Ecto neural progenitor cell (in vitro differentiated cells): ENCODE results near the gene KATNIP.
"Not testable (repeated sequence)": the region's sequence is repeated elsewhere in the genome, so short reads cannot be mapped to it uniquely, and the experiment has no call there.

Experiments
- DNase-seq: peaks from one replicate; pipeline ENCODE4 v3.0.0-alpha.2; 2018; ENCODE audit warnings: low spot score

Gene KATNIP

DNA sequence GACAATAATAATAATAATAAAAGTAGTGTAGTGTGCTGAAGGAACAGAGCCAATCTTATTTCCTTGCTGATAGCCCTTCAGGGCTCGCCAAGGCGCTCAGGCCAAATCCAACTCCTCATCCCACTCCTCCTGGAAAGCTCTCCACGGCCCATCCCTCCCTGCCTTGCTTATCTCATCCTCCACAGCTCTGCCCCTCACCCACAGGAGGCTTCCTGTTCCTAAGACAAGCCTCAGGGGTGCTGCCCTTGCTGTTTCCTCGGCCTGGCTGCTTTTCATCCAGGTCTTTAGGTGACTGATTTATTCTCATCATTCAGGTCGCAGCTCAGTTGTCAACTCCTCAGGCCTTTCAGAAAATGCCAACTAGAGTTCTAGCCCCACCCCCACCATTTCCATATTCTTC lies 11.4 kb upstream of the KATNIP start:
- DNase-seq: no peak

DNA sequence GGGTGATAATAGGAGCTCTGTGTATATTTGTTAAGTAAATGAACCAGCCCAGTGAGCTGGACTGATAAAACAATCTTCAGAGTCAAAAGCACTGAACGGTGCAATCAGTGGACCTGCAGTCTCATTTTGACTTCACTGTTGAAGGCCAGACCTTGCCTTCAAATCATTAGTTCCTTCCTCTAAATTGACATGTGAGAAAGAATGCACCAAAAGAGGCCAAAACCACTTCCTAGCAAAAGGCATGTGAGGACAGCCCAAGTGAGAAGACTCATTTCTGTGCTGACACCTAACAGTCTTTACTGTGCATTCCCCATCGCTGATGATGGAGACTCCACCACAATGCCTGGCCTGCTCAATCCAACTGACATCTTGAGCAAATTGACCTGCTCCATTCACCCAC lies 10.8 kb upstream of the KATNIP start:
- DNase-seq: no peak

GRCh38 chr16:27539636-27540035 lies 10.3 kb upstream of the KATNIP start:
- DNase-seq: no peak

- DNase-seq: no peak
Measured at GRCh38 chr16:27543801-27544200, 6.1 kb upstream of the KATNIP start.

DNA sequence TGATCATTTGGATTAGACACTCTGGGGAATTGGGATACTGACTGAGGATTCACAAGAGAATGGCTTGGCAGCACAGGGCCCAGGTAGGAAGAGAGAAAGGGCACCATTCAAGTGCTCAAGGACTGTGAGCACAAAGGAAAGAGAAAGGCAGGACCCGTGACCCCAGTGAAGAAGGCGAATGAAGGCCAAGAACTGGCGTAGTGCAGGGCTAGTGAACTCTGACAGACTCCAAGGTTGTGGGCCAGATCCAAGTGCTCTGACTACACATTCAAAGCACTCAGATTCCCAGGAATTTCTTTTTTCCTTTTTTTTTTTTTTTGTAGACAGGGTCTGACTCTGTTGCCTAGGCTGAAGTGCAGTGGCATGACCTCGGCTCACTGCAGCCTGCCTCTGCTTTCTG lies 5.3 kb upstream of the KATNIP start:
- DNase-seq: no peak

DNA sequence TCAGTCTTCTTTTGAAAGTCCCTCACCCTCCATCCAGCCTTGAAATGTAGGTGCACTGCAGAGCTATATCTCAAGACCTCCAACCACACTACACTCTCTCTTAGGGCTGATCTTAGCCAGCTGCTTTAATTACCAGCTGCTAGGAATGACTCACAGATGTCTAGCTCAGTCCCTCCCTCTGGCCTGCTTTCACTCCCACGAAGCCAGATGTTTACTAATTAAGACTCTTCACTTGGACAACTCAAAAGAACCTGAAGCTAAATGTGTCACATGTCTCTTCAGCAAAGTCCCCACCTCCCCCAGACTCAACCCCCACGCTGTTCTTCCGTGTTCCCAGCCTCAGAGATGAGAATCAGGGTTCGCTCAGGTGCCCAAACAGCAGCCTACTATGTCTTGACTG lies 2.8 kb upstream of the KATNIP start:
- DNase-seq: no peak

GRCh38 chr16:27547851-27548250 lies 2.1 kb upstream of the KATNIP start:
- no peak for DNase-seq

GRCh38 chr16:27549464-27549745 lies 539 bp upstream of the KATNIP start:
- DNase-seq: no peak

DNA sequence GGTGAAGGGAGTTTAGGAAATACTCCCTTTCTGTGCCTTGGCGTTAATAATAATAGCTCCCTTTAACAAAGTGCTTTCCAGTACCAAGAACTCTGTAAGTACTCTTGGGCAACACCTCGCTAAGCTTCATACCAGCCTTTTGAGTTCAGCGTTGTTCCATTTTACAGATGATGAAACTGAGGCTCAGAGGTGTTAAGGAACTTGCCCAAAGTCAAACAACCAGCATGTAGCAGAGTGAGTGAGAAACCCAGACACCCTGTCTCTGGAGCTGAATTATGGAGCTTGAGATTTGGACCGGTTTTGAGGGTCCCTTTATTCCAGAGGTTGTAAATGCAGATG lies 607 bp downstream of the KATNIP start:
- no peak for DNase-seq

DNA sequence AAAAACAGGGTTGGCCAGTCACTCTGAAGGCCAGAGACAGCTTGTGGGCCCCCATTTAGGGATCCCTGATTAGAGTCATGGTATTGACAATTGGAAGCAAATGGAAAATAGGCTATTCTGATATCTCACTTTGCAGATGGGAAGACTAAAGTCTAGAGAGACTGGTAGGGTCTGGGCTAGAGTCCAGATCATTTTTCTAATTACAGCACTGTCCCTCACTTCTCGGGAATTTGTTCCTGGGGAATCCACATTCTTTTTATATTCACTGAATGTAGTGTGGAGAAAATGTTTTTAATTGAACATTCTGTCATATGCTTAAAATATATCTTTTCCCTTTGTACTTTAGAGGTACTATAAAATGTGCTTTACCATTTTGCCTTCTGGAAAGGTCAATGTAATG lies 1.1 kb downstream of the KATNIP start:
- no peak for DNase-seq

DNA sequence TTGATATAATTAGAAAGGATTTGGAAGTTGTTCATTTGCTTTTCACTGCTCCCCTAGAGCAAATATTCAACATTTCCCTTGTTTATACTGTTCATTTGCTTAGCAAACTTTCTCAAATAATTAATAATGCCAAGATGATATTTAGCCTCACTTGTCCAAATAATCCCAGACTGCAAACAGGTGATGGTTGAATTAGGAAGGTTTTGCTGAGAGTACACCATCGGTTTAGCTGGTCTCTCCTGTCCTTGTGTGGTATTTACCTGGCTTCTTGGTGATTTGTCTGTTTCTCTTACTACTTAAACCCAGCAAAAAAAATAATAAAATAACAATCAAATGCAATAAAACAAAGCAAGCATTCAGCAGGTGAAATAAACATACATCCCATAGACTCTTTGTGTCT lies 6.5 kb downstream of the KATNIP start:
- no peak for DNase-seq

GRCh38 chr16:27558434-27558833 lies 8.5 kb downstream of the KATNIP start:
- DNase-seq: no peak

DNA sequence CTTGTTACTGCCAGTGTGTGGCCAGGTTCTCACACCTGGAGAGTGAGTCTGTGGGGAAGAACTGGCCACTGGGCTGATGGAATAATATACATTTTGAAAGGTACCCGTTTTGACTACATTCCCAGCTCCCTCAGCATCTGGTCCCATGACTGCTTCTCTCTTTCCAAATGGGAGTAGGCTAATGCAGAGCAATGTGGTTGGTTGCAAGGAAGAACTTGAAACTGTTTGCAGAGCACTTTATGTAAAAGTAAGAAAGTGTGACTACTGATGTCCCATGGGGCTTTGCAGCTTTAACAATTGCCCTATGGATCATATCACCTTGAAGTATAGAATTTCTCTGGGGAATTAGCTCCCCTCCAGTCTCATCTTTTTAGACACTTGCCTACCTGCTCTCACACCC lies 9.0 kb downstream of the KATNIP start:
- no peak for DNase-seq

DNA sequence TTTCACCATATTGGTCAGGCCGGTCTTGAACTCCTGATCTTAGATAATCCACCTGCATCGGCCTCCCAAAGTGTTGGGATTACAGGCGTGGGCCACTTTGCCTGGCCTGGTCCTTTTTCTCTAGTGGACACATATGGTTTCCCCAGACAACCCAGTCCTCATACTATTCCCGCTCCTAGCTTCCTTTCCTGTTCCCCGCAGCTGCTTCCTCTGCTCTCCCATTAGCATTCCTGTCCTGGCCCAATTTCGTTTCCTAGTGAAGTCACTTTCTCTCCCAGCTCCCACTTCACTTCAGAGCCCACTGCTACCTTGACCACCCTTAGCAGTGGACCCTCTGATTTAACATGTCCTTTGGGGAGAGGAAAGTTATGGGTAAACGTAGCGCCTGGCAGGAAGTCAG lies 11.3 kb downstream of the KATNIP start:
- DNase-seq: no peak

GRCh38 chr16:27564224-27564623 lies 14.3 kb downstream of the KATNIP start:
- no peak for DNase-seq

GRCh38 chr16:27566417-27566816 lies 16.5 kb downstream of the KATNIP start:
- DNase-seq: no peak

DNA sequence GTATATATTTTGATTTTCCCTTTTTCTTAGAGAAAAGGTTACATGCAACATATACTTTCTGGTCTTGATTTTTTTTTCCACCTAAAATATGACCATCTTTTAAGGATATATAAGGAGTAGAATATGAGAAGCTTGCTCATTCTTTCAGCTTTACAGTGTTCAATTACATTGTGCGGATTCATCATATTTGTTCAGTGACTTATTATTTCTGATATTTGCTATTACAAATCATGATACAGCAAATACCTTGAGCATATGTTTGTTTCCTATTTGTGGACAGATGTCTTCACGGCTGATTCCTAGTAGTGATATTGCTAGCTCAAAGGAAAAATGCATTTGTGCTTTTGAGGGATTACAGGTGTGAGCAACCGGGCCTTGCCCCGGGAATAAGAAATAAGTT lies 18.1 kb downstream of the KATNIP start:
- DNase-seq: no peak

DNA sequence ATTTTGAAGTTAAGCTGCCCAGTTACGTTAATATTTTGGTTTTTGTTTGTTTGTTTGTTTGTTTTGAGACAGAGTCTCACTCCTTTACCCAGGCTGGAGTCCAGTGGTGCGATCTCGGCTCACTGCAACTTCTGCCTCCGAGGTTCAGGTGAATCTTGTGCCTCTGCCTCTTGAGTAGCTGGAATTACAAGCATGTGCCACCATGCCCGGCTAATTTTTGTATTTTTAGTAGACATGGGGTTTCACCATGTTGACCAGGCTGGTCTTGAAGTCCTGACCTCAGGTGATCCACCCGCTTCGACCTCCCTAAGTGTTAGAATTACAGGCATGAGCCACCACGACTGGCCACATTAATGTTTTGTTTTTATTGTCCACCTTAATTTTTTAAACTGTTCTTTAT lies 21.0 kb downstream of the KATNIP start:
- DNase-seq: not testable (repeated sequence)

DNA sequence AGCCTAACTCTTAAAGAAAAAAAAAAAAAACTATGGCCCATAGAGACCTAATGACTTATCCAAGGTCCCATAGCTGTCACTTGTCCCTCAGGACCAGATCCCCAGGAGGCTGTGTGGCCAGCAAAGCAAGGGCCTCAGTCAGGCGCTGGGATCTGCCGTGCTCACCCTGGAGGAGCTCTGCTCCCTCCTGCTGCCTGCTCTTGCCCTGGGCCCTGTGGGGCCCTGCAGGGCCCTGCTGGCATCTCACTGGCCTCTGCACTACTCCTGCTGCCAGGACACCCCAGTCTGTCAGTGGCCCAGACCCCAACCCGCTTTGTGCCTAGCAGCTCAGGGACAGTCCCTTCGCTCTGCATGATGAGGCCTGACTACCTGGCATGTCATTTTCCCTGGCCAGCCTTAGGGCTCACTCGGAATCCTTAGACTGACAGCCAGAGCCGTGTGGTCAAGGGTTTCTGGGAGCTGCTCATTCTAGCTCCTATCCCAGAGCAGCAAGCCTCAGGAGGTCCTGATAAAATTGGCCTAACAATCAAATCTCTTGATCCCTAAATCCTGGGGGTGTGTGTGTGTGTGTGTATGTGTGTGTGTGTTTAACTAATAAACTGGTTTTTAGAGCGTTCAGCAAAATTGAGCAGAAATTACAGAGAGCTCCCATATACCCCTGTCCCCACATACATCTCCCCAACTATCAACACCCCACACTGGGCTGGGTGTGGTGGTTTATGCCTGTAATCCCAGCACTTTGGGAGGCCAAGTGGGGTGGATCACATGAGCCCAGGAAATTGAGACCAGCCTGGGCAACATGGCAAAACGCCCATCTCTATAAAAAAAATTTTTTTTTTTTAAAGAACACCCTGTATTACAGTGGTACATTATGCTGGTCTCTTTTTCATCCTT lies 21.7 kb downstream of the KATNIP start:
- DNase-seq: no peak

DNA sequence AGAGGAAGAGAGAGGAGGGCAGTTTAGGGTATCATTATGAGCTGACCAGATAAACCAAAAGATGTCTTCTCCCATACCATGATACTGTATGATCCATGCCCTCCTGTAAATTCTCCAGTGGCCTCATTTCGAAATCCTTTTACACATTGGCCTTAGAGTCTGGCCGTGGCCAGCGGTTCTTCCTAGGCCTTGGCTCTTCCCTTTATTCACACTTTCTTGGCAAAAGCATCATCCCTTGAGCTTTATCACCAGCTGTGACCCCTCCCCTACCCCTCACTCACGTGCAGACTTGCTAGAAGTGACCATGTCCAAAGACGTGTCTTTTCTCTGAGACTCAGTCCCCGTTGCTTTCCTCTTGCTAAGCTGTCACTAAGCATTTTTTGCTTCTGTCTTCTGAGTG lies 22.8 kb downstream of the KATNIP start:
- DNase-seq: no peak

DNA sequence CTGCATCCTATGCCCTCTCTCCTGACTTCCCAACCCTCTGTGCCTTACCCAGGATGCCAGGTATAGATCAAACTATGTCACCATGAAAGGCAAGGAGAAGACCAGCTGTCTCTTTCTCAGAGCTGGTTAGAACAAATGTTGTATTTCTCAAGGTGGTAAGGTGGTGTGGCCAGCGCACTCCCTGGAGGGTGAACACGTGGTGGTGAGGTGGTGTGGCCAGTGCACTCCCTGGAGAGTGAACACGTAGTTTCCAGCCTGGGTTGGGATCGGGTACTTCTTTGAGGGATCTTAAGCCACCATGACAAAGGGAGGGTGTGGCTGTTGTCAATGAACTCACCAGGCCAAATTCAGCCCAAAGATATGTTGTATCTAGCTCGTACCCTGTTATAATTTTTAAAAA lies 26.8 kb downstream of the KATNIP start:
- no peak for DNase-seq

GRCh38 chr16:27579087-27579980 lies 29.4 kb downstream of the KATNIP start:
- DNase-seq: no peak

- no peak for DNase-seq
Measured at GRCh38 chr16:27582883-27583282, 32.9 kb downstream of the KATNIP start.

DNA sequence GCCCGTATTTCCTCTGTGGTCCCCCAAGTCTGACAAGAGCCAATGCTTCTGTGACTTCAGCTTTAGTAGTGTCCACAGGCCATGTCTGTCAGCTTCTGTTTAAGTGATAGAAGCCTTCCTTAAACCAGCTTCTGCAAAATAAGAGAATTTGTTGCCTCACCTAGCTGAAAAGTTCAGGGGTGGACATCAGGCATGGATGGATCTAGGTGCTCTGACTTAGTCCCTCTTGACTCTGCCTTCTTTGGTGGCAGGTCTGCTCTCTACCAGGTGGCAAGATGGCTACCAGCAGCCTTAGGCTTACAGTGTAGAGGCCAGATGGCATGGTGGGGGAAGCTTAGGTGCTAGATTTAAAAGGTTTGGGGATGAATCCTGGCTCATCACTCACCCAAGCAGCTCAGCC lies 33.7 kb downstream of the KATNIP start:
- DNase-seq: no peak
